K562 (cell line): Measurements from ENCODE around the gene PINK1. TPM values are rescaled to one million over a fixed set of nuclear protein-coding genes. Genes with fewer than 3 reads are reported as not detected.

ENCODE experiments used
- DACH1 ChIP-seq: fragments of 450-650 bp; IDR thresholded peaks from 2 replicates; pipeline ENCODE4 v1.6.1; 2018; ENCODE audit not compliant: partially characterized antibody
- ETV1 ChIP-seq: fragments of 450-650 bp; conservative IDR thresholded peaks from 2 replicates; pipeline ENCODE4 v1.6.1; 2016; ENCODE audit warnings: missing genetic modification characterization, control low read depth, low read depth, missing compliant biosample characterization
- FOSL1 ChIP-seq: fragments of 200-800 bp; sonication (Bioruptor generic); conservative IDR thresholded peaks from 2 replicates; pipeline ENCODE4 v1.6.1; 2016; ENCODE audit warnings: missing genetic modification characterization, missing compliant biosample characterization
- FOXK2 ChIP-seq, 2 experiments: fragments of 450-650 bp; IDR thresholded peaks in 1 of 2; conservative IDR thresholded peaks in 1 of 2; 2 replicates each; pipeline ENCODE4 v1.6.1; 2016; ENCODE audit warnings: low read depth in 2 of 2, mild to moderate bottlenecking in 1 of 2
- HDAC8 ChIP-seq: fragments of 450-650 bp; IDR thresholded peaks from 2 replicates; pipeline ENCODE4 v1.6.1; 2016; ENCODE audit warnings: mild to moderate bottlenecking, missing genetic modification characterization, moderate library complexity, missing compliant biosample characterization
- ILF3 ChIP-seq: fragments of 450-650 bp; IDR thresholded peaks from 2 replicates; pipeline ENCODE4 v1.6.1; 2018; ENCODE audit warnings: antibody characterized with exemption, mild to moderate bottlenecking, moderate library complexity, borderline replicate concordance
- KAT7 ChIP-seq: sonication (generic); formaldehyde crosslinking; IDR thresholded peaks from 2 replicates; pipeline ENCODE4 v1.8.0; 2022; ENCODE audit warnings: missing genetic modification reagents, mild to moderate bottlenecking, borderline replicate concordance
- KDM2B ChIP-seq: fragments of 250-450 bp; sonication (Bioruptor Pico); IDR thresholded peaks from 2 replicates; pipeline ENCODE4 v1.8.0; 2021; ENCODE audit warnings: mild to moderate bottlenecking, moderate library complexity
- KLF6 ChIP-seq: fragments of 250-450 bp; sonication (Bioruptor Pico); IDR thresholded peaks from 2 replicates; pipeline ENCODE4 v1.4.0; 2020; ENCODE audit warnings: mild to moderate bottlenecking, moderate library complexity, borderline replicate concordance
- MCM5 ChIP-seq: fragments of 450-650 bp; IDR thresholded peaks from 2 replicates; pipeline ENCODE4 v1.6.1; 2016; ENCODE audit warnings: low read depth
- RFX1 ChIP-seq: fragments of 450-650 bp; IDR thresholded peaks from 2 replicates; pipeline ENCODE4 v1.6.1; 2016; ENCODE audit warnings: mild to moderate bottlenecking, moderate library complexity
- RNF2 ChIP-seq: sonication (generic); IDR thresholded peaks from 2 replicates; pipeline ENCODE4 v1.6.1; 2016
- SMARCA5 ChIP-seq: fragments of 450-650 bp; IDR thresholded peaks from 2 replicates; pipeline ENCODE4 v1.6.1; 2016
- SP1 ChIP-seq: sonication (generic); formaldehyde crosslinking; IDR thresholded peaks from 2 replicates; pipeline ENCODE4 v1.8.1; 2022; ENCODE audit warnings: mild to moderate bottlenecking, missing genetic modification reagents
- YY1 ChIP-seq, 3 experiments: IDR thresholded peaks; 2 replicates each; pipeline ENCODE4 v1.6.1; 2011; ENCODE audit warnings: low read length in 2 of 3, mild to moderate bottlenecking in 2 of 3, moderate library complexity in 2 of 3, borderline replicate concordance in 1 of 3, control low read depth in 1 of 3, low read depth in 1 of 3; ENCODE audit not compliant: insufficient read depth in 3 of 3, insufficient replicate concordance in 2 of 3, control insufficient read depth in 1 of 3, insufficient read length in 1 of 3; ENCODE audit errors: extremely low read depth in 1 of 3
- ZNF232 ChIP-seq: sonication (generic); formaldehyde crosslinking; IDR thresholded peaks from 2 replicates; pipeline ENCODE4 v1.8.0; 2022; ENCODE audit warnings: mild to moderate bottlenecking, missing genetic modification reagents
- ZNF76 ChIP-seq: fragments of 250-450 bp; sonication (Bioruptor Pico); IDR thresholded peaks from 2 replicates; pipeline ENCODE4 v1.4.0; 2020; ENCODE audit warnings: mild to moderate bottlenecking, moderate library complexity, borderline replicate concordance
- ZSCAN32 ChIP-seq: fragments of 450-650 bp; formaldehyde crosslinking; IDR thresholded peaks from 2 replicates; pipeline ENCODE4 v1.4.0; 2020; ENCODE audit warnings: mild to moderate bottlenecking, moderate library complexity
- polyA plus RNA-seq, 8 experiments: library from polyadenylated mRNA; depleted of rRNA in 4 of 8; stranded (reverse) in 5 of 8; unstranded in 3 of 8; fragments of >200 nt; fragmentation: Nextera tagmentation in 2 of 8; fragmentation: Illumina TruSeq in 1 of 8; extraction: Ambion mirVana in 2 of 8; extraction: Trizol in 1 of 8; gene quantifications; 2 replicates each; pipeline versions ENCODE4 v1.2.1 to v1.2.3, GENCODE V29; 2011 to 2014; ENCODE audit warnings: inconsistent platforms in 1 of 8, missing spikeins in 1 of 8
- total RNA-seq, 7 experiments: library from RNA; depleted of rRNA in 6 of 7; stranded (reverse); fragments of >200 nt in 6 of 7; fragmentation: Illumina TruSeq in 2 of 7; extraction: Trizol in 2 of 7; gene quantifications; 2 replicates each; pipeline versions ENCODE4 v1.2.1 to v1.2.3, GENCODE V29; 2011 to 2021; ENCODE audit warnings: low replicate concordance in 1 of 7
- TF ChIP-seq, protein P1 (sequence below): conservative IDR thresholded peaks from 2 replicates; pipeline ENCODE4 v1.6.1; 2011; ENCODE audit warnings: low read depth, mild to moderate bottlenecking, low read length; ENCODE audit not compliant: control insufficient read depth
- TF ChIP-seq, protein P2 (sequence below): fragments of 250-450 bp; sonication (Bioruptor Pico); IDR thresholded peaks from 2 replicates; pipeline ENCODE4 v1.8.0; 2021; ENCODE audit warnings: moderate library complexity, mild to moderate bottlenecking, inconsistent platforms
- TF ChIP-seq, protein P3 (sequence below): sonication (generic); formaldehyde crosslinking; IDR thresholded peaks from 2 replicates; pipeline ENCODE4 v1.8.1; 2023; ENCODE audit warnings: mild to moderate bottlenecking, missing genetic modification reagents
- TF ChIP-seq, protein P4 (sequence below): sonication (generic); formaldehyde crosslinking; IDR thresholded peaks from 2 replicates; pipeline ENCODE4 v1.8.1; 2022; ENCODE audit warnings: missing genetic modification reagents
- TF ChIP-seq, protein P5 (sequence below): fragments of 200-800 bp; sonication (Bioruptor generic); IDR thresholded peaks from 2 replicates; pipeline ENCODE4 v1.6.1; 2017; ENCODE audit warnings: missing genetic modification characterization, missing compliant biosample characterization

The PINK1 gene
- total and polyA plus RNA-seq, 9 of the 15 experiments (the other 6 are each of a cell fraction or from before 2014, with no cell fraction given): 1.5 to 11.3 (median 6.8) TPM

DNA sequence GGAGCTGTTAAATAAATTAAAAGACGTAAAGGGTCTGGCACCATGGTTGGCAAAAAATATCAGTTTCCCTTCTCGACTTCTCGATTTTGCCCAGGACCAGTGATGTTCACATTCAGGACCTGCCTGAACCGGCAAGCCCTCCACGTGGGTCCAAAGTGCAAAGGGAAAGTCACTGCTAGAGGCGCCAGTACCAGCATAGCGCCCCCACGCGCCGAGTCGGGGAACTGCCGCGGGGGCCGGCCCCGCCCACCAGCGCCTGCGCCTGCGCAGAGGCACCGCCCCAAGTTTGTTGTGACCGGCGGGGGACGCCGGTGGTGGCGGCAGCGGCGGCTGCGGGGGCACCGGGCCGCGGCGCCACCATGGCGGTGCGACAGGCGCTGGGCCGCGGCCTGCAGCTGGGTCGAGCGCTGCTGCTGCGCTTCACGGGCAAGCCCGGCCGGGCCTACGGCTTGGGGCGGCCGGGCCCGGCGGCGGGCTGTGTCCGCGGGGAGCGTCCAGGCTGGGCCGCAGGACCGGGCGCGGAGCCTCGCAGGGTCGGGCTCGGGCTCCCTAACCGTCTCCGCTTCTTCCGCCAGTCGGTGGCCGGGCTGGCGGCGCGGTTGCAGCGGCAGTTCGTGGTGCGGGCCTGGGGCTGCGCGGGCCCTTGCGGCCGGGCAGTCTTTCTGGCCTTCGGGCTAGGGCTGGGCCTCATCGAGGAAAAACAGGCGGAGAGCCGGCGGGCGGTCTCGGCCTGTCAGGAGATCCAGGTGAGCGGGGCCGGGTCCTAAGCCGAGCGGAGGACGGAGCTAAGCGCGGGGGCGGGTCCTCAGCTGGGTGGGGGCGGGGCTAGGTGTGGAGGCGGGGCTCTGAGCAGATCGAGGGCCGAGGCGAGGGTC is at the start of gene PINK1 (continued):
- TF ChIP-seq, protein P1, sequence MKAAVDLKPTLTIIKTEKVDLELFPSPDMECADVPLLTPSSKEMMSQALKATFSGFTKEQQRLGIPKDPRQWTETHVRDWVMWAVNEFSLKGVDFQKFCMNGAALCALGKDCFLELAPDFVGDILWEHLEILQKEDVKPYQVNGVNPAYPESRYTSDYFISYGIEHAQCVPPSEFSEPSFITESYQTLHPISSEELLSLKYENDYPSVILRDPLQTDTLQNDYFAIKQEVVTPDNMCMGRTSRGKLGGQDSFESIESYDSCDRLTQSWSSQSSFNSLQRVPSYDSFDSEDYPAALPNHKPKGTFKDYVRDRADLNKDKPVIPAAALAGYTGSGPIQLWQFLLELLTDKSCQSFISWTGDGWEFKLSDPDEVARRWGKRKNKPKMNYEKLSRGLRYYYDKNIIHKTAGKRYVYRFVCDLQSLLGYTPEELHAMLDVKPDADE: peak; percentile 25; the same call in 1 of the 2 replicates
- no peak for TF ChIP-seq ZSCAN32
- TF ChIP-seq SP1: peak; percentile 90
- TF ChIP-seq KLF6 (CRISPR knock-in tag): no peak
- TF ChIP-seq, protein P2, sequence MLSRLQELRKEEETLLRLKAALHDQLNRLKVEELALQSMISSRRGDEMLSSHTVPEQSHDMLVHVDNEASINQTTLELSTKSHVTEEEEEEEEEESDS (CRISPR knock-in tag): no peak
- TF ChIP-seq MCM5: no peak
- peak in 2 of 3 experiments; percentile 68 for TF ChIP-seq YY1 (IDR thresholded peaks at IDR 0.05; ENCODE audit: borderline replicate concordance in 1 of 3, control insufficient read depth in 1 of 3, extremely low read depth in 1 of 3, insufficient read depth in 3 of 3, insufficient read length in 1 of 3, insufficient replicate concordance in 2 of 3, low read depth in 1 of 3, low read length in 2 of 3)
- TF ChIP-seq ZNF232: no peak
- TF ChIP-seq FOXK2 (conservative IDR thresholded peaks at IDR 0.05 in 1 of 2, IDR thresholded peaks at IDR 0.05 in 1 of 2; ENCODE audit: low read depth in 2 of 2): no peak
- TF ChIP-seq ETV1 (tag): no peak
- 0 out of 2 replicates have a peak, but pooled peaks have one; percentile 18 for TF ChIP-seq FOSL1 (tag)
- TF ChIP-seq, protein P3, sequence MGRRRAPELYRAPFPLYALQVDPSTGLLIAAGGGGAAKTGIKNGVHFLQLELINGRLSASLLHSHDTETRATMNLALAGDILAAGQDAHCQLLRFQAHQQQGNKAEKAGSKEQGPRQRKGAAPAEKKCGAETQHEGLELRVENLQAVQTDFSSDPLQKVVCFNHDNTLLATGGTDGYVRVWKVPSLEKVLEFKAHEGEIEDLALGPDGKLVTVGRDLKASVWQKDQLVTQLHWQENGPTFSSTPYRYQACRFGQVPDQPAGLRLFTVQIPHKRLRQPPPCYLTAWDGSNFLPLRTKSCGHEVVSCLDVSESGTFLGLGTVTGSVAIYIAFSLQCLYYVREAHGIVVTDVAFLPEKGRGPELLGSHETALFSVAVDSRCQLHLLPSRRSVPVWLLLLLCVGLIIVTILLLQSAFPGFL (CRISPR knock-in tag): no peak
- TF ChIP-seq RFX1: no peak
- no peak for TF ChIP-seq KAT7
- TF ChIP-seq, protein P4, sequence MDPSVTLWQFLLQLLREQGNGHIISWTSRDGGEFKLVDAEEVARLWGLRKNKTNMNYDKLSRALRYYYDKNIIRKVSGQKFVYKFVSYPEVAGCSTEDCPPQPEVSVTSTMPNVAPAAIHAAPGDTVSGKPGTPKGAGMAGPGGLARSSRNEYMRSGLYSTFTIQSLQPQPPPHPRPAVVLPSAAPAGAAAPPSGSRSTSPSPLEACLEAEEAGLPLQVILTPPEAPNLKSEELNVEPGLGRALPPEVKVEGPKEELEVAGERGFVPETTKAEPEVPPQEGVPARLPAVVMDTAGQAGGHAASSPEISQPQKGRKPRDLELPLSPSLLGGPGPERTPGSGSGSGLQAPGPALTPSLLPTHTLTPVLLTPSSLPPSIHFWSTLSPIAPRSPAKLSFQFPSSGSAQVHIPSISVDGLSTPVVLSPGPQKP (CRISPR knock-in tag): no peak
- TF ChIP-seq, protein P5, sequence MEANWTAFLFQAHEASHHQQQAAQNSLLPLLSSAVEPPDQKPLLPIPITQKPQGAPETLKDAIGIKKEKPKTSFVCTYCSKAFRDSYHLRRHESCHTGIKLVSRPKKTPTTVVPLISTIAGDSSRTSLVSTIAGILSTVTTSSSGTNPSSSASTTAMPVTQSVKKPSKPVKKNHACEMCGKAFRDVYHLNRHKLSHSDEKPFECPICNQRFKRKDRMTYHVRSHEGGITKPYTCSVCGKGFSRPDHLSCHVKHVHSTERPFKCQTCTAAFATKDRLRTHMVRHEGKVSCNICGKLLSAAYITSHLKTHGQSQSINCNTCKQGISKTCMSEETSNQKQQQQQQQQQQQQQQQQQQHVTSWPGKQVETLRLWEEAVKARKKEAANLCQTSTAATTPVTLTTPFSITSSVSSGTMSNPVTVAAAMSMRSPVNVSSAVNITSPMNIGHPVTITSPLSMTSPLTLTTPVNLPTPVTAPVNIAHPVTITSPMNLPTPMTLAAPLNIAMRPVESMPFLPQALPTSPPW (CRISPR knock-in tag): peak; percentile 89
- peak; percentile 58; the same call in 1 of the 2 replicates for TF ChIP-seq KDM2B (CRISPR knock-in tag)
- no peak; the same call in 1 of the 2 replicates for TF ChIP-seq ILF3
- no peak for TF ChIP-seq ZNF76
- TF ChIP-seq HDAC8 (tag): no peak
- no peak for TF ChIP-seq SMARCA5
- no peak for TF ChIP-seq DACH1
- no peak for TF ChIP-seq RNF2
